A549 (cell line): Measurements from ENCODE around the gene STX1B. TPM values are rescaled to one million over a fixed set of nuclear protein-coding genes. Genes with fewer than 3 reads are reported as not detected.

Experiments used
- ATAC-seq, 2 experiments: fragments of 200-7000 bp in 1 of 2; fragments of >200 bp in 1 of 2; cut with Nextera tagmentation in 1 of 2; cut with Tn5 transposase in 1 of 2; 3 replicates each; pipeline versions ENCODE4 v1.8.0 to v1.9.1; 2018 to 2020; ENCODE audit warnings: mild to moderate bottlenecking in 1 of 2, moderate library complexity in 1 of 2
- CTCF ChIA-PET: fragments of 300-600 bp; sonication (Branson Sonifier 250); formaldehyde crosslinking; extraction: SDS; loops from one replicate; lab custom pipeline; 2021; ENCODE audit warnings: antibody characterized with exemption, inconsistent platforms; lab: Yijun Ruan, JAX
- POLR2A ChIA-PET: fragments of 350-600 bp; formaldehyde crosslinking; extraction: SDS; loops from one replicate; lab custom pipeline; 2021; ENCODE audit warnings: antibody characterized with exemption, inconsistent platforms; lab: Yijun Ruan, JAX
- DNase-seq, 2 experiments: peaks; one replicate each; pipeline versions ENCODE4 v3.0.0 to v3.0.0-alpha.2; 2011 to 2016; ENCODE audit warnings: low read depth in 1 of 2, low spot score in 1 of 2
- FAIRE-seq: peaks from 2 replicates; lab custom pipeline; 2011; peaks lifted over from hg19 to GRCh38; lab: Jason Lieb, UNC
- H3K27ac ChIP-seq, 2 experiments: fragments of >200 bp; sonication (Bioruptor Twin); formaldehyde crosslinking; 3 replicates each; pipeline ENCODE4 v1.5.1; 2016 to 2017
- H3K4me1 ChIP-seq: fragments of >200 bp; sonication (Bioruptor Twin); formaldehyde crosslinking; 3 replicates; pipeline ENCODE4 v1.6.1; 2016
- H3K4me2 ChIP-seq: fragments of >200 bp; sonication (Bioruptor Twin); formaldehyde crosslinking; 3 replicates; pipeline ENCODE4 v1.6.1; 2016
- H3K4me3 ChIP-seq: fragments of >200 bp; sonication (Bioruptor Twin); formaldehyde crosslinking; 3 replicates; pipeline ENCODE4 v1.5.1; 2016
- H3K9me3 ChIP-seq: fragments of >200 bp; sonication (Bioruptor Twin); formaldehyde crosslinking; 3 replicates; pipeline ENCODE4 v1.6.1; 2016
- CBX8 ChIP-seq: fragments of 200-600 bp; sonication (generic); IDR thresholded peaks from 2 replicates; pipeline ENCODE4 v1.6.1; 2016
- CHD4 ChIP-seq: fragments of 200-600 bp; sonication (generic); IDR thresholded peaks from 2 replicates; pipeline ENCODE4 v1.6.1; 2016; ENCODE audit warnings: antibody characterized with exemption, mild to moderate bottlenecking, borderline replicate concordance
- EHMT2 ChIP-seq: fragments of 200-600 bp; sonication (generic); IDR thresholded peaks from 2 replicates; pipeline ENCODE4 v1.6.1; 2016; ENCODE audit warnings: antibody characterized with exemption, low read depth, mild to moderate bottlenecking, moderate library complexity
- FOXS1 ChIP-seq: fragments of 250-450 bp; sonication (Bioruptor Pico); IDR thresholded peaks from 2 replicates; pipeline ENCODE4 v1.5.0; 2020; ENCODE audit warnings: mild to moderate bottlenecking, moderate library complexity
- HEYL ChIP-seq: fragments of 250-450 bp; sonication (Bioruptor Pico); IDR thresholded peaks from 2 replicates; pipeline ENCODE4 v1.8.0; 2021; ENCODE audit warnings: mild to moderate bottlenecking, moderate library complexity
- HOXB5 ChIP-seq: fragments of 250-450 bp; sonication (Bioruptor Pico); IDR thresholded peaks from 2 replicates; pipeline ENCODE4 v1.5.0; 2020; ENCODE audit warnings: mild to moderate bottlenecking, moderate library complexity
- JUNB ChIP-seq: fragments of >200 bp; sonication (Bioruptor Twin); formaldehyde crosslinking; IDR thresholded peaks from 2 replicates; pipeline ENCODE4 v1.6.1; 2016
- KDM5A ChIP-seq: fragments of 200-600 bp; sonication (generic); IDR thresholded peaks from 2 replicates; pipeline ENCODE4 v1.6.1; 2016; ENCODE audit warnings: antibody characterized with exemption, mild to moderate bottlenecking
- MAFK ChIP-seq: fragments of 450-650 bp; IDR thresholded peaks from 2 replicates; pipeline ENCODE4 v1.6.1; 2014; ENCODE audit not compliant: partially characterized antibody
- MAZ ChIP-seq: fragments of 150-350 bp; IDR thresholded peaks from 2 replicates; pipeline ENCODE4 v1.6.1; 2014; ENCODE audit warnings: antibody characterized with exemption, low read depth, low read length, borderline replicate concordance
- MYC ChIP-seq: IDR thresholded peaks from 2 replicates; pipeline ENCODE4 v1.6.1; 2012; ENCODE audit warnings: mild to moderate bottlenecking, inconsistent platforms, low read length, improper control_type of control experiment, borderline replicate concordance
- NPAS2 ChIP-seq: fragments of 250-450 bp; sonication (Bioruptor Pico); IDR thresholded peaks from 2 replicates; pipeline ENCODE4 v1.8.0; 2022; ENCODE audit warnings: mild to moderate bottlenecking, moderate library complexity, borderline replicate concordance
- PHF8 ChIP-seq: fragments of 200-600 bp; sonication (generic); IDR thresholded peaks from 2 replicates; pipeline ENCODE4 v1.6.1; 2016; ENCODE audit warnings: low read depth, mild to moderate bottlenecking, antibody characterized with exemption, moderate library complexity, borderline replicate concordance
- POLR2A ChIP-seq: IDR thresholded peaks from 2 replicates; pipeline ENCODE4 v1.6.1; 2012; ENCODE audit warnings: mild to moderate bottlenecking, low read length
- POLR2AphosphoS2 ChIP-seq: conservative IDR thresholded peaks from 2 replicates; pipeline ENCODE4 v1.6.1; 2012; ENCODE audit warnings: low read length, improper control_type of control experiment, inconsistent platforms
- RARB ChIP-seq: fragments of 250-450 bp; sonication (Bioruptor Pico); IDR thresholded peaks from 2 replicates; pipeline ENCODE4 v1.8.0; 2021; ENCODE audit warnings: mild to moderate bottlenecking, moderate library complexity
- RNF2 ChIP-seq: fragments of 200-600 bp; sonication (generic); IDR thresholded peaks from 2 replicates; pipeline ENCODE4 v1.6.1; 2016; ENCODE audit warnings: low read depth, mild to moderate bottlenecking, antibody characterized with exemption, moderate library complexity, borderline replicate concordance
- SREBF2 ChIP-seq: fragments of 450-650 bp; IDR thresholded peaks from 2 replicates; pipeline ENCODE4 v1.6.1; 2014; ENCODE audit warnings: mild to moderate bottlenecking, moderate library complexity
- TFCP2L1 ChIP-seq: fragments of 250-450 bp; sonication (Bioruptor Pico); IDR thresholded peaks from 2 replicates; pipeline ENCODE4 v1.5.0; 2021; ENCODE audit warnings: mild to moderate bottlenecking
- TP53 ChIP-seq: fragments of 250-450 bp; sonication (Bioruptor Pico); IDR thresholded peaks from 2 replicates; pipeline ENCODE4 v1.5.0; 2021; ENCODE audit warnings: mild to moderate bottlenecking, moderate library complexity
- ZC3H11A ChIP-seq: fragments of 450-650 bp; IDR thresholded peaks from 2 replicates; pipeline ENCODE4 v1.6.1; 2014; ENCODE audit warnings: antibody characterized with exemption, mild to moderate bottlenecking
- ZNF302 ChIP-seq: fragments of 250-450 bp; sonication (Bioruptor Pico); IDR thresholded peaks from 2 replicates; pipeline ENCODE4 v1.9.0; 2021; ENCODE audit warnings: inconsistent platforms, mild to moderate bottlenecking, moderate library complexity
- ZSCAN20 ChIP-seq: fragments of 250-450 bp; sonication (Bioruptor Pico); IDR thresholded peaks from 2 replicates; pipeline ENCODE4 v1.8.0; 2022; ENCODE audit warnings: mild to moderate bottlenecking, moderate library complexity
- WGBS: methylation state at CpG from one replicate; pipeline ENCODE4 v1.1.6; 2017; ENCODE audit errors: missing lambda C conversion rate; 5-methylcytosine and 5-hydroxymethylcytosine counted together
- polyA plus RNA-seq, 4 experiments: library from polyadenylated mRNA; depleted of rRNA in 3 of 4; stranded (reverse); fragments of >200 nt; fragmentation: RNase III in 1 of 4; extraction: RNeasy Plus Mini Kit Qiagen cat#74134 plus additional on column Dnase treatment in 1 of 4; gene quantifications; 2 replicates in 3 of 4; 3 replicates in 1 of 4; pipeline ENCODE4 v1.2.3, GENCODE V29; 2011 to 2017
- TF ChIP-seq, protein P1 (sequence below): fragments of >200 bp; sonication (Bioruptor Twin); formaldehyde crosslinking; IDR thresholded peaks from 2 replicates; pipeline ENCODE4 v1.6.1; 2016
- TF ChIP-seq, protein P2 (sequence below): IDR thresholded peaks from 2 replicates; pipeline ENCODE4 v1.6.1; 2012; ENCODE audit warnings: low read depth, borderline replicate concordance
- TF ChIP-seq, protein P3 (sequence below): IDR thresholded peaks from 2 replicates; pipeline ENCODE4 v1.6.1; 2012
- TF ChIP-seq, protein P4 (sequence below): fragments of 250-450 bp; sonication (Bioruptor Pico); IDR thresholded peaks from 2 replicates; pipeline ENCODE4 v1.5.0; 2020; ENCODE audit warnings: low read depth, mild to moderate bottlenecking, moderate library complexity
- TF ChIP-seq, protein P5 (sequence below): fragments of 450-650 bp; IDR thresholded peaks from 2 replicates; pipeline ENCODE4 v1.6.1; 2014; ENCODE audit warnings: antibody characterized with exemption
- TF ChIP-seq, protein P6 (sequence below): fragments of 200-600 bp; sonication (generic); IDR thresholded peaks from 2 replicates; pipeline ENCODE4 v1.6.1; 2016; ENCODE audit warnings: antibody characterized with exemption, mild to moderate bottlenecking, moderate library complexity
- TF ChIP-seq, protein P7 (sequence below): fragments of >200 bp; sonication (Bioruptor Twin); formaldehyde crosslinking; IDR thresholded peaks from 3 replicates; pipeline ENCODE4 v1.6.1; 2016

STX1B gene
- polyA plus RNA-seq, 2 of the 4 experiments (the other 2 are of a cell fraction): 2.4 to 2.6 TPM

DNA sequence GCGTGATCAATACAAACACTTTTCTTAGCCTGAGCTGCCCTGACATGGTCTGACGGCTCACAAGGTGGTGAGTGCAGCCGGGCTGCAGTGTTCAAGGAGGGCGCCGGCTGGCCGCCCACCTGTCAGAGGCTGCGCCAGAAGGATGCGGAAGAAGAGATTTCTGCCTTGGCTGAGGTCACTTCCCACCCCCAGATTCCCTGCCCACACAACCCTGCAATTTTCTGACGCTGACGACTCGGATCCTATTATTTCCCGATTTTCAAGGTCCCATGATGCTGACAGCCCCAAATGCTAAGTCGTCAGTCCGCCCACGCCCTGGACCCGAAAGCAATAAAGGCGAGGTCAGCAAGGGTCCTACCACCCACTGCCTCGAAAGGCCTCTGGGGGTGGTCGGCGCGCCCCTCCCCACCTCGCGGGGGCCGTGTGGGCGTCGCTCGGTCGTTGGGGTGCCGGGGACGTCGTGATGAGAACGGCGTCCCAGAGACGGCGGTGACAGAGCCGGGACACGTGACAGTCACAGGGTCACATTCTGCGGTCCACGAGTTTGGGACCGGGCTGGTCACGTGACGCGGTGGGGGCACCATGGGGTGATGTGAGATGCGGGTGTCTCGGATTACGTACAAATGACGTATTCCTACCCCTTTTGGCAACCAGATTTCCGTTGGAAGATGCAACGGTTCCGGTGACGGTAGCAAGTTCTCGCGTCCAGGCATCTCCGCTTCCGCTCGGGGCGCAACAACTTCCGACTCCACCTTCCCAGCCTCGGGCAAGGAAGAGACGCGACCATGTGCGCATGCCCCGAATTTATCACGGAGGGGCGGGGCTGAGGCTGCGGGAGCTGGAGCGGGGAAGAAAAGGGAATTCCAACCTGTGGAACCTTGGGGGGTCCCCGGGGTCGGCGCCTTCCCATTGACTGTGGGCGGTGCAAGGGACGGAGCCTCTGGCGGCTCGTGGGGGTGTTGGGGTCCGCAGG, 22.6 kb upstream of the STX1B start, which contains the start of gene STX4:
STX4 (plus strand) TSS at position 823 of the 973 bp plus-strand sequence. CDS start 248 bp downstream, outside the sequence.
- ATAC-seq (peak; percentile 89 to 90), FAIRE-seq (no peak), DNase-seq (peak; percentile 91 to 97)
- ChIA-PET POLR2A (interaction anchor here (1.5 to 1.9 kb wide), 4 partner anchors 34 to 109 kb away, joined by 3 to 19 read pairs (median 6); partner anchors contain the start of genes ZNF646 and ZNF668), CTCF (interaction anchor here (3.1 to 6.5 kb wide), 2 partner anchors 47 to 48 kb away, joined by 18 to 49 read pairs; partner anchors contain the start of gene HSD3B7)
- H3K4me2 ChIP-seq: peak within 1 kb of the TSS; percentile 83
- 8% methylated on average over 37 of the region's 75 CpGs for WGBS
- H3K4me1 ChIP-seq: peaks cover 8% of the 10 kb centered on the region; the same call in 1 of the 3 replicates
- peak within 1 kb of the TSS; percentile 85 to 95 for H3K27ac ChIP-seq
- H3K9me3 ChIP-seq: no peaks in the 10 kb centered on the region
- H3K4me3 ChIP-seq: peak within 1 kb of the TSS; percentile 72
- TF ChIP-seq HEYL (CRISPR knock-in tag) (no peak; the same call in 1 of the 2 replicates), ZNF302 (CRISPR knock-in tag) (no peak), SREBF2 (no peak), POLR2AphosphoS2 (no peak), CHD4 (no peak), EHMT2 (no peak), NPAS2 (peak; percentile 93), RNF2 (no peak), POLR2A (no peak; the same call in 1 of the 2 replicates), JUNB (no peak), ZSCAN20 (CRISPR knock-in tag) (no peak), HOXB5 (CRISPR knock-in tag) (peak; percentile 83), TFCP2L1 (CRISPR knock-in tag) (no peak), MAZ (0 out of 2 replicates have a peak, but pooled peaks have one; percentile 71), PHF8 (peak; percentile 71), KDM5A (no peak), TP53 (CRISPR knock-in tag) (peak; percentile 55; the same call in 1 of the 2 replicates), ZC3H11A (no peak), CBX8 (no peak), MYC (no peak; the same call in 1 of the 2 replicates), RARB (CRISPR knock-in tag) (no peak), FOXS1 (peak; percentile 46; the same call in 1 of the 2 replicates), MAFK (no peak)
- TF ChIP-seq, protein P1, sequence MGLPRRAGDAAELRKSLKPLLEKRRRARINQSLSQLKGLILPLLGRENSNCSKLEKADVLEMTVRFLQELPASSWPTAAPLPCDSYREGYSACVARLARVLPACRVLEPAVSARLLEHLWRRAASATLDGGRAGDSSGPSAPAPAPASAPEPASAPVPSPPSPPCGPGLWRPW: no peak
- TF ChIP-seq, protein P2, sequence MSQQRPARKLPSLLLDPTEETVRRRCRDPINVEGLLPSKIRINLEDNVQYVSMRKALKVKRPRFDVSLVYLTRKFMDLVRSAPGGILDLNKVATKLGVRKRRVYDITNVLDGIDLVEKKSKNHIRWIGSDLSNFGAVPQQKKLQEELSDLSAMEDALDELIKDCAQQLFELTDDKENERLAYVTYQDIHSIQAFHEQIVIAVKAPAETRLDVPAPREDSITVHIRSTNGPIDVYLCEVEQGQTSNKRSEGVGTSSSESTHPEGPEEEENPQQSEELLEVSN: peak; percentile 93
- TF ChIP-seq, protein P3, sequence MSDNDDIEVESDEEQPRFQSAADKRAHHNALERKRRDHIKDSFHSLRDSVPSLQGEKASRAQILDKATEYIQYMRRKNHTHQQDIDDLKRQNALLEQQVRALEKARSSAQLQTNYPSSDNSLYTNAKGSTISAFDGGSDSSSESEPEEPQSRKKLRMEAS: peak; percentile 95
- TF ChIP-seq, protein P4, sequence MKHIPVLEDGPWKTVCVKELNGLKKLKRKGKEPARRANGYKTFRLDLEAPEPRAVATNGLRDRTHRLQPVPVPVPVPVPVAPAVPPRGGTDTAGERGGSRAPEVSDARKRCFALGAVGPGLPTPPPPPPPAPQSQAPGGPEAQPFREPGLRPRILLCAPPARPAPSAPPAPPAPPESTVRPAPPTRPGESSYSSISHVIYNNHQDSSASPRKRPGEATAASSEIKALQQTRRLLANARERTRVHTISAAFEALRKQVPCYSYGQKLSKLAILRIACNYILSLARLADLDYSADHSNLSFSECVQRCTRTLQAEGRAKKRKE (CRISPR knock-in tag): no peak
- TF ChIP-seq, protein P5, sequence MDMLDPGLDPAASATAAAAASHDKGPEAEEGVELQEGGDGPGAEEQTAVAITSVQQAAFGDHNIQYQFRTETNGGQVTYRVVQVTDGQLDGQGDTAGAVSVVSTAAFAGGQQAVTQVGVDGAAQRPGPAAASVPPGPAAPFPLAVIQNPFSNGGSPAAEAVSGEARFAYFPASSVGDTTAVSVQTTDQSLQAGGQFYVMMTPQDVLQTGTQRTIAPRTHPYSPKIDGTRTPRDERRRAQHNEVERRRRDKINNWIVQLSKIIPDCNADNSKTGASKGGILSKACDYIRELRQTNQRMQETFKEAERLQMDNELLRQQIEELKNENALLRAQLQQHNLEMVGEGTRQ: peak; percentile 99
- TF ChIP-seq, protein P6, sequence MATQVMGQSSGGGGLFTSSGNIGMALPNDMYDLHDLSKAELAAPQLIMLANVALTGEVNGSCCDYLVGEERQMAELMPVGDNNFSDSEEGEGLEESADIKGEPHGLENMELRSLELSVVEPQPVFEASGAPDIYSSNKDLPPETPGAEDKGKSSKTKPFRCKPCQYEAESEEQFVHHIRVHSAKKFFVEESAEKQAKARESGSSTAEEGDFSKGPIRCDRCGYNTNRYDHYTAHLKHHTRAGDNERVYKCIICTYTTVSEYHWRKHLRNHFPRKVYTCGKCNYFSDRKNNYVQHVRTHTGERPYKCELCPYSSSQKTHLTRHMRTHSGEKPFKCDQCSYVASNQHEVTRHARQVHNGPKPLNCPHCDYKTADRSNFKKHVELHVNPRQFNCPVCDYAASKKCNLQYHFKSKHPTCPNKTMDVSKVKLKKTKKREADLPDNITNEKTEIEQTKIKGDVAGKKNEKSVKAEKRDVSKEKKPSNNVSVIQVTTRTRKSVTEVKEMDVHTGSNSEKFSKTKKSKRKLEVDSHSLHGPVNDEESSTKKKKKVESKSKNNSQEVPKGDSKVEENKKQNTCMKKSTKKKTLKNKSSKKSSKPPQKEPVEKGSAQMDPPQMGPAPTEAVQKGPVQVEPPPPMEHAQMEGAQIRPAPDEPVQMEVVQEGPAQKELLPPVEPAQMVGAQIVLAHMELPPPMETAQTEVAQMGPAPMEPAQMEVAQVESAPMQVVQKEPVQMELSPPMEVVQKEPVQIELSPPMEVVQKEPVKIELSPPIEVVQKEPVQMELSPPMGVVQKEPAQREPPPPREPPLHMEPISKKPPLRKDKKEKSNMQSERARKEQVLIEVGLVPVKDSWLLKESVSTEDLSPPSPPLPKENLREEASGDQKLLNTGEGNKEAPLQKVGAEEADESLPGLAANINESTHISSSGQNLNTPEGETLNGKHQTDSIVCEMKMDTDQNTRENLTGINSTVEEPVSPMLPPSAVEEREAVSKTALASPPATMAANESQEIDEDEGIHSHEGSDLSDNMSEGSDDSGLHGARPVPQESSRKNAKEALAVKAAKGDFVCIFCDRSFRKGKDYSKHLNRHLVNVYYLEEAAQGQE: no peak
- TF ChIP-seq, protein P7, sequence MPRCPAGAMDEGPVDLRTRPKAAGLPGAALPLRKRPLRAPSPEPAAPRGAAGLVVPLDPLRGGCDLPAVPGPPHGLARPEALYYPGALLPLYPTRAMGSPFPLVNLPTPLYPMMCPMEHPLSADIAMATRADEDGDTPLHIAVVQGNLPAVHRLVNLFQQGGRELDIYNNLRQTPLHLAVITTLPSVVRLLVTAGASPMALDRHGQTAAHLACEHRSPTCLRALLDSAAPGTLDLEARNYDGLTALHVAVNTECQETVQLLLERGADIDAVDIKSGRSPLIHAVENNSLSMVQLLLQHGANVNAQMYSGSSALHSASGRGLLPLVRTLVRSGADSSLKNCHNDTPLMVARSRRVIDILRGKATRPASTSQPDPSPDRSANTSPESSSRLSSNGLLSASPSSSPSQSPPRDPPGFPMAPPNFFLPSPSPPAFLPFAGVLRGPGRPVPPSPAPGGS: peak; percentile 28; the same call in 1 of the 3 replicates
